CD4-positive, alpha-beta T cell treated with Interleukin-4 for 1 hour (primary cell): ENCODE data around the gene SPHK2.
A peak's percentile ranks its signal among the peaks of the same experiment; 100 is the strongest.
"Not testable (repeated sequence)": the region's sequence is repeated elsewhere in the genome, so short reads cannot be mapped to it uniquely, and the experiment has no call there.

ENCODE experiments used
- DNase-seq, 2 donors: peaks; one replicate each; pipeline ENCODE4 v3.0.0-alpha.2; 2020 to 2022

The SPHK2 gene

DNA sequence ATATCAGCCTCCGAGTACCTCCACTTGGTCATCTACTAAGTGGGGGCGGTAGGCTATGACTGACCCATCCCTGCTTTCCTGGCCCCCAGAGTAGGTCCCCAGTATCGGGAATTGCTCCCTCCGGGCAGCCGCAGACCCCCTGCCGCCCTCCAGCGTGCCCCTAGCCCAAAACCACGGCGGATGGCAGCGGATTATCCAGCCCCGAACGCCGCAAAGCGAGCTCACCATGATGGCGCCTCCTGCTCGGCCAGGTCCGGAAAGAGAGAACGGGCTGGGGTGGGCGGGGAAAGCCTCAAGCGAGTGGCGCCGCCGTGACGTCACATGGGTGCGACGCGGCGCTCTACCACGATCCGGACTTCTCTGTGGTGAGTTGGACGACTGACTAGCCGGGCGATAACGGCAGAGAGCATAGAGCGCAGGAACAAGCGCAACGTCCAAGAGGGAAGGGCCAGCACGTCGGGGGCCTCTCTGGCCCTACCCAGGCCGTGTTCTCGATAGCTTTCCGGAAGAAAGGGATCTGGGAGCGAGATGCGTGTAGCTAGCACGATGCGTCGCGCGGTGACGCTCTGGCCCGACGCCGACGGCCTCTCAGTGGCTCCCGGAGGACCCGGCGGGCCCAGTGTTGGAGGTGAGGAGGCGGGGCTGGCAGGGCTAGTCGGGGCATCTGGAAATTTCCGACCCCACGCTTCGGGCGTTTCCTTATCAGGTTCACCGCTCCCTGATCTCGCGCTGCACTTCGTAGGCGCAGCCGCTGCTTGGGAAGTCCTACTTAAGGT, at the start of gene SPHK2, which contains the start of gene RPL18:
SPHK2 (plus strand) TSS at position 591 of the 776 bp plus-strand sequence. CDS start 1,009 bp downstream, outside the sequence.
RPL18 (minus strand) TSS at position 263 of the 776 bp plus-strand sequence; CDS start at position 228, 35 bp downstream.
- peak; percentile 98 to 99 for DNase-seq

- DNase-seq: no peak
These were observed 49.5 kb upstream of the SPHK2 start for GRCh38 chr19:48569814-48570213.

GRCh38 chr19:48571378-48572162, 47.7 kb upstream of the SPHK2 start:
- DNase-seq: no peak

GRCh38 chr19:48573163-48573505, 46.2 kb upstream of the SPHK2 start:
- no peak for DNase-seq

GRCh38 chr19:48575931-48576622, 43.2 kb upstream of the SPHK2 start:
- DNase-seq: no peak

GRCh38 chr19:48577908-48578307, 41.4 kb upstream of the SPHK2 start:
- not testable (repeated sequence) for DNase-seq

GRCh38 chr19:48578891-48579290, 40.4 kb upstream of the SPHK2 start:
- no peak for DNase-seq

DNA sequence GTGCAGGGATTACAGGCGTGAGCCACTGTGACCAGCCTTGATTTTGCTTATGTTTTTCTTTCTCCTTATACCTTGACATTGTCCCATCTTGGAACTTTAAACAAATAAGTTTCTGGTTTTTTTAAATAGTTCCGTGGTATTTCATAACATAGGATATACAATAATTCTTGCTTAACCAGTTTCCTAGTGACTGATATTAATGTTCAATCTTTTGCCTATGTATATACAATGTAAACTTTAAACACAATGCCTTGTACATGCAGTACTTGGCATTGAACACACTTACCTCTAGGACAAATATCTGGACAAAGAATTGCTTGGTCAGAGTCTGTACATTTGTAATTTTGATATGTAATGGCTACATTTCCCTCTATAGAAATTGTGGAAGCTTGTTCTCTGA, 37.1 kb upstream of the SPHK2 start:
- DNase-seq: no peak

DNA sequence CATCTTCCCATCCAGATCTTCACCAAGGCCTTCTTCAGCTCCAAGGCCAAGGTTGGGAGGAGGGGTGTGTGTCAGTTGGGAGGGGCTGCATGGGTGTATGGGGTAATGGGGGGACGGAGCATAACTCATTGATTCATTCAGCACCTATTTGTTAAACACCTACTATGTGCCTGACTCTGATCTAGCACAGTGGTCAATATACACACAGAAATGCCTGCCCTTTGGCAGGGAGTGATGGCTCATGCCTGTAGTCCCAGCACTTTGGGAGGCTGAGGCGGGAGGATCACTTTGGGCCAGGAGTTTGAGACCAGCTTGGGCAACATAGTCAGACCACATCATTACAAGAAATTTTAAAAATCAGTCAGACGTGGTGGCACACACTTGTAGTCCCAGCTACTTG, 31.9 kb upstream of the SPHK2 start:
- DNase-seq: no peak

GRCh38 chr19:48588670-48589401, 30.5 kb upstream of the SPHK2 start:
- peak; percentile 83 to 84 for DNase-seq

- no peak for DNase-seq
These were observed 28.3 kb upstream of the SPHK2 start for GRCh38 chr19:48591021-48591420.

DNA sequence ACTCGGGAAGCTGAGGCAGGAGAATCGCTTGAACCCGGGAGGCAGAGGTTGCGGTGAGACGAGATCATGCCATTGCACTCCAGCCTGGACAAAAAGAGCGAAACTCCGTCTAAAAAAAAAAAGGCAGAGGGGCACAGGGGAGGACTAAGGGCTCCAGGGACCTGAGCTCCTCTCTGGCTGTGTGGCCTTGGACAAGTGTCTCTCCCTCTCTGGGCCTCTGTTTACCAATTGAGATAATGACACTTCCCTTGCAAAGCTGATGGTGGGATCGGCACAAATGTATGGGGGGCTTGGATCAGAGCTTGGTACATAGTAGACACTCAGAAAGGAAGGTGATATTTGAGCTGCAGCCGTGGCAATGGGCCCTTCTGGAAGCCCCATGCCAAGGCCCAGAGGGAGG, 24.1 kb upstream of the SPHK2 start:
- DNase-seq: no peak

GRCh38 chr19:48595833-48596232, 23.5 kb upstream of the SPHK2 start:
- DNase-seq: no peak

DNA sequence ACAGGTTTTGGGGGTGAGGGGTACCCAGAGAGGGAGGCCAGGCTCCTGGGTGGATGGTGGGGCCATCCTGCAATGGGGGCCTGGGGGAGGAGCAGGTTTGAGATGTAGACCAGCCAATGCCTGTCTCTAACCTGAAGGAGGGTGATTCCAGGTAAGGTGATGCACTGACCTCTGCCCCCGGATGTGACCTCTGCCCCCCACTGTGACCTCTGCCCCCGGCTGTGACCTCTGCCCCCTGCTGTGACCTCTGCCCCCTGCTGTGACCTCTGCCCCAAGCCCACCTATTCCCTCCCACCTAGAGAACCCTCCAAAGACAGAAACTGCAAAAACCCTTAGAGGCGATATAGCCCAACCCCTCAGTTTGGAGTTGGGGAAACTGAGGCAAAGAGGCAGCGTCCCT, 23.1 kb upstream of the SPHK2 start:
- DNase-seq: no peak

- peak; percentile 47 to 68 for DNase-seq
These were observed 22.4 kb upstream of the SPHK2 start for GRCh38 chr19:48596679-48597465.

DNA sequence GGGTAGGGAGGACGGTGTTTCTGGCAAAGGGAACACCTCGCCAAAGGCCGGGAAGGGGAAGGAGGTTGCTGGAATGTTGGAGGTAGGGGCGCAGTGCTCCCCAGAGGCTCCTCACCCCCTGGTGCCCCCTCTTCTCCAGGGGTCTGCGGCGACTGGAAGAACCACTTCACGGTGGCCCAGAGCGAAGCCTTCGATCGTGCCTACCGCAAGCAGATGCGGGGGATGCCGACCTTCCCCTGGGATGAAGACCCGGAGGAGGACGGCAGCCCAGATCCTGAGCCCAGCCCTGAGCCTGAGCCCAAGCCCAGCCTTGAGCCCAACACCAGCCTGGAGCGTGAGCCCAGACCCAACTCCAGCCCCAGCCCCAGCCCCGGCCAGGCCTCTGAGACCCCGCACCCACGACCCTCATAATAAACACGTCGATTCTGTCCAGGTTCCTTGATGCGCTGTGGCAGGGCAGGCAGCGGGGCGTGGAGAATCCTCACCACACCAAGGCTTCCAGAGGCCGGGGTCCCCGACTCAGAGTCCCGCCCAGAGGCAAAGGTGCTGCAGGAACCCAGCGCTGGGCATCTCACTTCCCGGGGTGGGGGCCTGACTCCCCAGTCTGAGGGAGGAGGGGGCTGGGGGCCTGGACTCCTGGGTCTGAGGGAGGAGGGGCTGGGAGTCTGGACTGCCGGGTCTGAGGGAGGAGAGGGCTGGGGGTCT, 20.2 kb upstream of the SPHK2 start:
- DNase-seq: no peak

DNA sequence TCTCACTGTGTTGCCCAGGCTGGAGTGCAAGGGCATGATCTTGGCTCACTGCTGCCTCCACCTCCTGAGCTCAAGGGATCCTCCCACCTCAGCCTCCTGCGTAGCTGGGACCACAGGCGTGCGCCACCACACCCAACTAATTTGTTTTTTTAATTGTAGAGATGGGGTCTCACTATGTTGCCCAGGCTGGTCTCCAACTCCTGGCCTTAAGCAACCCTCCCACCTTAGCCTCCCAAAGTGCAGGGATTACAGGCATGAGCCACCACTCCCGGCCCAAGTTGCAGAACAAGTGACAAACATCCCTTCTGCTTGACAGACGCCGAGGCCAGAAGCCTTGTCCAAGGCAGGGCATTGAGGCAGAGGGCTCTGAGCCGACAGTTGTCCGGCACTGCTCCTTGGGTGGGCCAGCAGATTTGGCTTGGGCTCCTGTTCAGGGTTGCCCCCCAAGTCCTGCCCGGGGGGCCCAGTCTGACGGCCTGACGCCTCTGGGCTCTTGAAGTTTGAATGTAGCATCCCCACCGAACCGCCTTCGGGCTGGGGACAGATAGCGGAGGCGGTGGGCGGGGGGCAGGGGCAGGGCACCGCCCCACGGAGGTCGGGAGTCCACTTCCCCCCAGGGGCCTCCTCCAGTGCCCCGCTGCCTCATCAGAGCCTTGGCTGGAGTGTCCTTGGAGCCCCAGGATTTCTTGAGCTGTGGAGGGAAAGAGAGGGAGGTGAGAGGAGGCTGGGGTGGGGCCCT, 18.5 kb upstream of the SPHK2 start:
- no peak for DNase-seq

DNA sequence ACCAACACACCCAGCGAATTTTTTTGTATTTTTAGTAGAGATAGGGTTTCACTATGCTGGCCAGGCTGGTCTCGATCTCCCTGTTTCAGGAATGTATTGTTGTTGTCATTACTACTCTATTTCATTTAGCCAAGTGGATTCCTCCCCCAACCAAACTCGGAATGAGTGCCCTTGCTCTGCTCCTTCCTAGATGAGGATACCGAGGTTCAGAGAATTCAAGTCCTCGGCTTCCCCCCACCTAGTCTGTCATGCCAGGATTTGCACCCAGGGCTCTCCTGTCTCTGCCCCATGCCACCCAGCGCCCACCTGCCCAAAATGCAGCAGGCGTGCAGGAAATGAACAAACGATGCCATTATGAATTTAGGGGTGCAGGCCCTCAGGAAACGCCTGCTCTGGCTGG, 16.3 kb upstream of the SPHK2 start:
- no peak for DNase-seq

DNA sequence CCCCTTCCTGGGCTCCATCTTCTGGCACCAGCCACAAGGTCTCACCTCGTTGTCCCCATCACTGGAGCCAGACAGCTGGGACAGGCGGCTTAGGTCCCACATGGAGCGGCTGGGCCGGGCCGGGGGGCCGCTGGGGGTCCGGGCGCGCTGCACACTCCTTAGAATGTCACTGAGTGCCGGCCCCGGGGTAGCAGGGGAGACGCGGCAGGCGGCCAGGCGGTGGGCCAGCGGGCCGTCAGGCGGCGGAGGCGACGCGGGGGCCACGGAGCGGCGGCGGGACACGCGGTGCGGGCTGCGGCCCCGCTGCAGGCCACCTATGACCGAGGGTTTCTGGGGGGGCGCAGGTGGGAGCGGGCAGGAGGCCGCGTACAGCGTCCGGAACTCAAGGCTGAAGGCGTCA, 15.9 kb upstream of the SPHK2 start:
- DNase-seq: no peak

DNA sequence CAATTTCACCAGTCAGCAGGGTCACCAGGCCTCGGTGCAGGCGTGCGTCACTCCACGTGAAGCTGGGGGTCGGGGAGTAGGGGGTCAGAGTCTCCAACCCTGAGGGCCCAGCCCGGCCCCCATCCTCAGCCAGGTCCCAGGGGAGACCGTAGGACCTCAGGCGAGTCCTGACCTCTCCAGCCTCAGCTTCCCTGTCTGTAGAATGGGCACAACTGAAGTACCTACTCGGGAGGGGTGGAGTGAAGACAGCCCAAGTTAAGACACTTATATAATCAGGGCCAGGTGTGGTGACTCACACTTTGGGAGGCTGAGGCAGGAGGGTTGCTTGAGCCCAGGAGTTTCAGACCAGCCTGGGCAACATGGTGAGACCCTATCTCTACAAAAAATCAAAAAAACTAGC, 15.5 kb upstream of the SPHK2 start:
- no peak for DNase-seq
